IgD-negative memory B cell (primary cell): Measurements from ENCODE around the gene P3H2. TPM values are rescaled to one million over a fixed set of nuclear protein-coding genes. Genes with fewer than 3 reads are reported as not detected.
"Not testable (repeated sequence)": the region's sequence is repeated elsewhere in the genome, so short reads cannot be mapped to it uniquely, and the experiment has no call there.

Experiments
- H3K27ac Mint-ChIP-seq, 3 donors: one replicate each; pipeline ENCODE4 v1.8.0; 2020 to 2022; ENCODE audit warnings: mild to moderate bottlenecking in 3 of 3, mixed read lengths in 3 of 3, moderate library complexity in 1 of 3
- H3K27me3 Mint-ChIP-seq: one replicate; pipeline ENCODE4 v1.8.0; 2021; ENCODE audit warnings: mixed read lengths
- H3K36me3 Mint-ChIP-seq: one replicate; pipeline ENCODE4 v1.8.0; 2020; ENCODE audit warnings: mild to moderate bottlenecking, mixed read lengths
- H3K4me1 Mint-ChIP-seq, 3 donors: one replicate each; pipeline ENCODE4 v1.8.0; 2020 to 2022; ENCODE audit warnings: mixed read lengths in 3 of 3, mild to moderate bottlenecking in 1 of 3
- H3K4me3 Mint-ChIP-seq, 4 donors: one replicate each; pipeline ENCODE4 v1.8.0; 2020 to 2022; ENCODE audit warnings: mild to moderate bottlenecking in 4 of 4, mixed read lengths in 4 of 4, moderate library complexity in 3 of 4
- H3K9me3 Mint-ChIP-seq, 3 donors: one replicate each; pipeline ENCODE4 v1.8.0; 2020 to 2021; ENCODE audit warnings: mixed read lengths in 3 of 3, mild to moderate bottlenecking in 1 of 3
- polyA plus RNA-seq: library from polyadenylated mRNA; unstranded; fragments of 300-500 nt; fragmentation: Illumina TruSeq; gene quantifications from one replicate; pipeline ENCODE4 v1.2.3, GENCODE V29; 2021

Gene P3H2
- polyA plus RNA-seq, 1 donor from 2014 or later, result not detected

- Mint-ChIP-seq H3K4me3 (no peak overlapping the region), H3K27me3 (peaks cover 7% of the 10 kb centered on the region), H3K9me3 (no peaks in the 10 kb centered on the region), H3K36me3 (no peaks in the 10 kb centered on the region), H3K27ac (no peak overlapping the region), H3K4me1 (peaks cover 4 to 6% (median 6%) of the 10 kb centered on the region in 3 donors)
These were observed 159.1 kb downstream of the P3H2 start for GRCh38 chr3:189961522-189962161.

- H3K27ac Mint-ChIP-seq, H3K36me3 Mint-ChIP-seq, H3K4me1 Mint-ChIP-seq, H3K4me3 Mint-ChIP-seq, H3K27me3 Mint-ChIP-seq, H3K9me3 Mint-ChIP-seq: not testable (repeated sequence)
These were observed 159.6 kb downstream of the P3H2 start for GRCh38 chr3:189961086-189961485.

GRCh38 chr3:189954733-189955665 is 165.7 kb downstream of the P3H2 start:
- Mint-ChIP-seq H3K36me3 (no peaks in the 10 kb centered on the region), H3K4me3 (no peak overlapping the region), H3K9me3 (no peaks in the 10 kb centered on the region), H3K4me1 (no peaks in the 10 kb centered on the region), H3K27ac (no peak overlapping the region), H3K27me3 (peaks cover 9% of the 10 kb centered on the region)

DNA sequence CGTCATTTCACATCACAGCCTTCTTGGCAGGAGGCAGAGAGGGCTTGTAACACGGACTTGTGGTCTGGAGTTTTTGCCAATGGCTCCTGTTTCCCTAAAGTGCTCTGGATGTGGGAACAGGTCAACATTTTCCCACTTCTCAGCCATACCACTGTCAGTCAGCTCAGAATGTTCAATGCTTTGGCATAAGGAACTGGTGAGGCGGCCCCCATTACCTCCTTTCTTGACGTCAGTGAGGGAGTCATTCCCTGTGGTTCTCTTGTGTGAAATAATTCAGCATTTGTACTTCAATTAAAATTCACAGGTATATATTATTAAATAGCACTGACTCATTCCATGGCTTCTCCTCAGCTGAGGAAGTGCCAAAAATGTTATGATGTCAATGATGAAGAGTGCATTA is 167.1 kb downstream of the P3H2 start:
- no peak overlapping the region for H3K4me3 Mint-ChIP-seq
- no peak overlapping the region for H3K27ac Mint-ChIP-seq
- peaks cover 9% of the 10 kb centered on the region for H3K27me3 Mint-ChIP-seq
- no peaks in the 10 kb centered on the region for H3K9me3 Mint-ChIP-seq
- H3K36me3 Mint-ChIP-seq, result no peaks in the 10 kb centered on the region
- no peaks in the 10 kb centered on the region for H3K4me1 Mint-ChIP-seq

DNA sequence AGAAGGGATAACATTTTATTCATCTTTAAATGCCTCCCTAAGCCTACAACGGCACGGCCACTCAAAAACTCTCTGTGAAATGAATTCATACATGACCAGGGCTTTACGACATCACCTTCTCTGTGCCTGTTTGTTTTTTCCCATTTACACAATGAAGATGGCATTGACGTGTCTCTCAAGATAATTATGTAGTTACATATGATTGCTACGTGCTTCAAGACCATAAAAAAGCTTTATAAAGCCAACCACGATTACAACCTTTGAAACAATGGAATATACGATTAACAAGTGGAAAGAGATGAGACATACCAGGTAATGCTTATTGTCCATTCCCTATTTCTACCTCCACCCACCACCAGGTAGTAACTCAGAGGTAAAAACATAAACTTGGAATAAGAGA is 168.4 kb downstream of the P3H2 start:
- Mint-ChIP-seq H3K4me1 (peaks cover 0 to 4% (median 0%) of the 10 kb centered on the region in 3 donors), H3K36me3 (no peaks in the 10 kb centered on the region), H3K9me3 (no peaks in the 10 kb centered on the region), H3K27me3 (peaks cover 10% of the 10 kb centered on the region), H3K4me3 (no peak overlapping the region), H3K27ac (no peak overlapping the region)

GRCh38 chr3:189950258-189950657 is 170.4 kb downstream of the P3H2 start:
- H3K4me3 Mint-ChIP-seq, result no peak overlapping the region
- no peak overlapping the region for H3K27ac Mint-ChIP-seq
- H3K9me3 Mint-ChIP-seq, result no peaks in the 10 kb centered on the region
- H3K27me3 Mint-ChIP-seq, result peaks cover 8% of the 10 kb centered on the region
- H3K36me3 Mint-ChIP-seq, result no peaks in the 10 kb centered on the region
- peaks cover 0 to 4% (median 0%) of the 10 kb centered on the region in 3 donors for H3K4me1 Mint-ChIP-seq

DNA sequence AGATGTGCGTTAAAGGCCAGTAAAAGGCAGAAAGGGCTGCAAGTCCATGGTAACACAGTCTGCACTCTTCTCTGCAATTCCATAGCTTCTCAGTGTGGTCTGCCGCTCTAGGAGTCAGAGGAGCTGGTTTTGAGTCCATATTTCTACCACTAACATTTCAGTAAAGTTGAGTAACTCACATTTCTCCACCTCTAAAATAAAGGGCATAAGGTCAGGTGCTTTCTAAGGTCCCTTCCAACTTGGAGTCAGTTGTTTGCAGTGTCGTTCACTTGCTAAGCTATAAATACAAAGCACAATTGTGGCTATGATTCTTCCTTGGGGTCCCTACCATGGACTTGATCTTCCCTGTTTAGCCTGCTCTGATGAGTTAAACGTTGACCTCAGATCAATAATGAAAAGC is 171.1 kb downstream of the P3H2 start:
- no peaks in the 10 kb centered on the region for H3K9me3 Mint-ChIP-seq
- H3K4me3 Mint-ChIP-seq, result no peak overlapping the region
- peak overlapping the region in 1 of 3 donors; percentile 24 for H3K27ac Mint-ChIP-seq
- H3K36me3 Mint-ChIP-seq, result no peaks in the 10 kb centered on the region
- peaks cover 8% of the 10 kb centered on the region for H3K27me3 Mint-ChIP-seq
- H3K4me1 Mint-ChIP-seq, result peaks cover 0 to 4% (median 0%) of the 10 kb centered on the region in 3 donors

- peaks cover 8% of the 10 kb centered on the region for H3K27me3 Mint-ChIP-seq
- no peak overlapping the region for H3K4me3 Mint-ChIP-seq
- H3K27ac Mint-ChIP-seq, result no peak overlapping the region
- no peaks in the 10 kb centered on the region for H3K9me3 Mint-ChIP-seq
- H3K36me3 Mint-ChIP-seq, result no peaks in the 10 kb centered on the region
- H3K4me1 Mint-ChIP-seq, result peaks cover 0 to 4% (median 0%) of the 10 kb centered on the region in 3 donors
These were observed 172.0 kb downstream of the P3H2 start for GRCh38 chr3:189948724-189949045.

DNA sequence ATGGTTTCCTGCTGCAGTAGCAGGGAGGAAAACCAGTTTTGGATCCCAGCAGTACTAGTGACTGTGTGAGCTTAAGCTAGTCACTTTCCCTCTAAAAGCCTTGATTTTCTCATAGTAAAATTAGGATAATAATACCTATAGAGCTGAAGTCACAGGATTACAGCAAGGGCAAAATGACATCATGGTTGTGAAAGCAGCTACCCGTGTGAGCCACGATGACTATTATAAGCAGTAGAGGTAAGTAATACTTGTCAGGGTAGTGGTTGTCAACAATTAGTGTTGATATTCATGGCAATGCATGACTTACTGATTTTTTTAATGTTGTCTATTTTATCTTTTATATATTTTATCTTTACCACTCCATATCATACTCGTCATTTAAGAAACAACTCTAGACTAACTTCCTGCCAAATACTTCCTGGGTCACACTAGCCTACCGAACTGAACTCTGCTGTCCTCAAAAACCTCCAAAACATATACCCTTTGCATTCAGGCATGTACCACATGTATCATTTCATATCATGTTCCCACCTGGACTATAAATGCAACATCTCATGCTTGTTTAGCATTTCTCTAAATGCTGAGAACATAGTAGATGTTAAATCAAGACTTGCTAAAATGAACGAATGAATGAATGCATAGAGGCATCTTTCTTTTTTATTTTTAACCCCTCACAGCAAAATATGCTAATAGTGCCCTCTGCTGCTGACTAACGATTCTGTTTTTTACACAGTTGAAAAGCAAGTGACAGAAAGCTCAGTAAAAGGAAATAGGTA is 172.6 kb downstream of the P3H2 start:
- Mint-ChIP-seq H3K4me1 (peaks cover 0 to 4% (median 0%) of the 10 kb centered on the region in 3 donors), H3K9me3 (no peaks in the 10 kb centered on the region), H3K4me3 (no peak overlapping the region), H3K27me3 (peaks cover 8% of the 10 kb centered on the region), H3K27ac (no peak overlapping the region), H3K36me3 (no peaks in the 10 kb centered on the region)

- Mint-ChIP-seq H3K9me3 (no peaks in the 10 kb centered on the region), H3K36me3 (no peaks in the 10 kb centered on the region), H3K27me3 (peaks cover 7% of the 10 kb centered on the region), H3K4me3 (no peak overlapping the region), H3K4me1 (peaks cover 0 to 4% (median 0%) of the 10 kb centered on the region in 3 donors), H3K27ac (no peak overlapping the region)
These were observed 173.6 kb downstream of the P3H2 start for GRCh38 chr3:189947068-189947467.

DNA sequence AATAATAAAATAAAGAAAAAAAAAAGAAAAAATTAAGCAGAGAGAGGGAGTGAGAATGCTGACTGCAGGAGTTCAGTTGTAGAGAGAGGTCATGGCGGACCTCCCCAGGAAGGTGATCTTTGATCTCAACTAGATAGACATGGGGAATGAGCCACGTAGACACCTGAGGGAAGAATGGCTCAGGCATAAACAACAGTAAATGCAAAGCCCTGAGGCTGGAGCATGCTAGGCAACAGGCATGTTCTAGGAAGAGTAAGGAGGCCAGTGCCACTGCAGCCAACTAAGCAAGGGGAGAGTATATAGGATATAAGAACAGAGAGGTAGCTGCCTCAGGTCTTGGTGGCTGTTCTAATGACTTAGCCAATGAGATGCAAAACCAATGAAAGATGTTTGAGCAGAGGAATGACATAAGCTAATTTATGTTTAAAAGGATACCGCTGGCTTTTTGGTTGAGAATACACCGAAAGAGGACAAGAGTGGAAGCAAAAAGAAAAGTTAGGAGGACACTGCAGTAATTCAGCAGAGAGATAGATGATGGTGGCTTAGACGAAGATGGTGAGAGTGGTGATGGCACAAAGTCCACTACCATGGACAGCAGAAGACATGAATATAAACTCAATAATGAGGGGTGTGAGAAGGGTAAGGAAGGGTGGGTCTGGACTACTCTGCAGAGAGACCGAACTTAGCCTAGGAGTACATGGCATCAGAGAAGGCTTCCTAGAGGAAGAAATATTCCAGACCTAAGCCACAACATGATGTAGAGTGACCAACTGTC is 174.6 kb downstream of the P3H2 start:
- Mint-ChIP-seq H3K4me3 (no peak overlapping the region), H3K9me3 (no peaks in the 10 kb centered on the region), H3K4me1 (peaks cover 0 to 4% (median 0%) of the 10 kb centered on the region in 3 donors), H3K27me3 (peaks cover 1% of the 10 kb centered on the region), H3K36me3 (no peaks in the 10 kb centered on the region), H3K27ac (no peak overlapping the region)

DNA sequence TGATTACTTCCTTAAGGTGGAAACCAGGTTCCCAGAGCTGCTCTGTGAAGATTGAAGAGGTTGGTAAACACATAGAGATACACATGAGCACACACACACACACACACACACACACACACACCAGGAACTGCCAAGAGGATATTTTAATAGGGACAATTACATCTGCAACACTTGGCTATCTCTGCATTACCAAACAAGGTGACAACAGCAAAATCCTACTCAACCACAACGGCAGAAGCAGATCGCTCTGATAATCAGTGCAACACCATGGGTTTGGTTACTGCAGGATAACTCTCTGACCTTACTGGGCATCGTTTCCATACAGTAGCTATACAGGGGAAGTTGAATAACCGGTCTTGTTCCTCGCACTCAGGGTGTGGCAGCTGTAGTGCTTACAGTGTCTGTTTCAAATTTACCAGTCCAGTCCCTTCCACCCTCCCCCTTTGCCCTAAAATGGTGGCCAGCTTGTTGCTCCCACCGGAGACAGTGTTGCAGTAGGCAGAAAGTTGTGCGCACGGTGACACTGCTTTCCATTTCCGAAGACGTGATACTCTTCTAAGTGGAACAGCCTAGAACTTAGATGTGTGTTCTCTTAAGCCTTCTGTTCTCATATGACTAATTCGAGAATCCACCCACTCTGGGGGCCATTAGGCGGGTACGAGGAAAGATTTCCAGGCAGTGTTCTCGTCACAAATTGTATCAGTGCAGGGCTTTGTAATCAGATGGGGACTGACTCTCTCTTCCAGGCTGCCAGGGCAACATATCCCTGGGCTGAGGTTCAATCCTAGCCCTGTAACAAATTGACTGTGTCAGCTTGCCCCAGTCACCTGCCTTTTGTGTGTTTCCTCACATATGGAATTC is 176.2 kb downstream of the P3H2 start:
- Mint-ChIP-seq H3K4me3 (no peak overlapping the region), H3K9me3 (no peaks in the 10 kb centered on the region), H3K27ac (no peak overlapping the region), H3K36me3 (no peaks in the 10 kb centered on the region), H3K27me3 (peaks cover 1% of the 10 kb centered on the region), H3K4me1 (peaks cover 0 to 4% (median 0%) of the 10 kb centered on the region in 3 donors)

- H3K4me3 Mint-ChIP-seq, result no peak overlapping the region
- H3K36me3 Mint-ChIP-seq, result no peaks in the 10 kb centered on the region
- H3K27me3 Mint-ChIP-seq, result peaks cover 1% of the 10 kb centered on the region
- H3K27ac Mint-ChIP-seq, result no peak overlapping the region
- H3K4me1 Mint-ChIP-seq, result no peaks in the 10 kb centered on the region
- H3K9me3 Mint-ChIP-seq, result no peaks in the 10 kb centered on the region
These were observed 177.7 kb downstream of the P3H2 start for GRCh38 chr3:189942948-189943347.

DNA sequence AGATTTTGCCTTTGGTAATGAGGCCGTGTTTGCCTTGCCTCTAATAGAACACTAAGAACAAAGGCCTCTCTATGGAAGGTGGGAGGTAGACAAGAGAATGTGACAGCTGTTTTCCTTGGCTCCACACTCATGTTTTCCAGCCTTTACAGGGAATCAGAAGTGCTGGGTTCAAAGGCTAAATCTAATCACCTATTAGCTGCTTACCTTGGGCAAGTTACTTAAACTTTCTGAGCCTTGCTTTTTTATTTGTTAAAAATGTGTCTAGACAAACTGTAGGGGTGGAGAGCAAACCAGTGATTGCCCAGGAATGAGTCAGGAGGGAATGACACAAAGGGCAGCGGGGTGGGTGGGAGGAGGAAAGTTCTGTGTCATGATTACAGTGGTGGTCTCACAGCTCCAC is 179.0 kb downstream of the P3H2 start:
- no peak overlapping the region for H3K4me3 Mint-ChIP-seq
- no peaks in the 10 kb centered on the region for H3K9me3 Mint-ChIP-seq
- H3K36me3 Mint-ChIP-seq, result no peaks in the 10 kb centered on the region
- H3K27ac Mint-ChIP-seq, result no peak overlapping the region
- no peaks in the 10 kb centered on the region for H3K4me1 Mint-ChIP-seq
- peaks cover 3% of the 10 kb centered on the region for H3K27me3 Mint-ChIP-seq
